ENCODE results near the gene NME3. TPM values are rescaled to one million over a fixed set of nuclear protein-coding genes. Genes with fewer than 3 reads are reported as not detected.
A peak's percentile ranks its signal among the peaks of the same experiment; 100 is the strongest.

Gene NME3
- total RNA-seq, 1 experiment from 2014 or later, result 66.9 TPM

DNA sequence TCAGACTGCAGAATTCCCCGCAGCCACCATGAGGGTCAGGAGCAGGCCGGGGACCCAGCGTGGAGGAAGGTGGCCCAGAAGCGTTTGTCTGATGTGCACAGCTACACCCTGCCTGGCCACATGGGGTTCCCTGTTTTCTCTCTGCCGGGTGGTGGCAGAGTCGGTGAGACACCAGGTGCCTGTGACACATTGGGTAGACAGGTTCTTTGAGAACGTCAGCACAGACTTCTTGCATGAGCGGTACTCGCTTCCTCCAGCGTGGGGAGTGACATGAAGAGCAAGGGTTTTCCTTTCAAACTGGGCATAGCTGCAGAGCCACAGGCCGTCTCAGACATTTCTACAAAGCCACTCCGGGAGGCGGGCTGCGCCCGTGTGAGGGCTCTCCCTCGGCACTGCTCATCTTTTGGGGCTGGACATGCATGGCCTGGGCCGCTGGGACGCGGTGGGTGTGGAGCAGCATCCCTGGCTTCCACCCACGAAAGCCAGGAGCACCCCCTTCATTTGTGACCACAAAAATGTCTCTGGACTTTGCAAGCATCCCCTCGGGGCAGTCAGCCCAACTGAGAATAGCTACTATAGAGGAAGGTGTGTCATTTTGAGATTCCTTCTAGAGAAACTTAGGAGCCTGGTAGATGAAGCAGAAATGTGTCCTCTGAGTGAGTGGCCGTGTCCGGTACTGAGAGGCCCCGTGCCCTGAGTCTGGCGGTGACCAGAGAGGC, 26.0 kb downstream of the NME3 start:
- DNase-seq (peak; percentile 36), ATAC-seq (peak; percentile 53)
- no peak overlapping the region for H2AFZ ChIP-seq (ENCODE audit: low read length)
- 0 out of 2 replicates have a peak overlapping the region, but pooled peaks have one; percentile 5 for H3K27ac ChIP-seq (ENCODE audit: low read length)
- intact Hi-C loops (cut with micrococcal nuclease), result no loop called here
- no peak overlapping the region for H3K9ac ChIP-seq (ENCODE audit: low read length)
- no peaks in the 10 kb centered on the region for H3K9me3 ChIP-seq (ENCODE audit: low read length)
- no peaks in the 10 kb centered on the region for H4K20me1 ChIP-seq (ENCODE audit: low read length)
- ChIA-PET CTCF (no interaction called here), POLR2A (ENCODE audit: unreplicated experiment) (no interaction called here)
- no peak overlapping the region for H3K4me3 ChIP-seq (ENCODE audit: low read length)
- no peak overlapping the region for H3K4me2 ChIP-seq (ENCODE audit: low read length)
- no peaks in the 10 kb centered on the region for H3K36me3 ChIP-seq (ENCODE audit: low read depth, low read length)
- H3K27me3 ChIP-seq (ENCODE audit: low read length), result no peaks in the 10 kb centered on the region
- H3K9me2 ChIP-seq (replicated peaks; ENCODE audit: low read length), result no peaks in the 10 kb centered on the region
- H3K4me1 ChIP-seq (ENCODE audit: insufficient read depth, low read length), result no peaks in the 10 kb centered on the region
- no TSS peak for BruUV-seq (replicated peaks)
- TF ChIP-seq EZH2phosphoT487 (IDR thresholded peaks at IDR 0.05; ENCODE audit: borderline replicate concordance, low read length), result no peak
- TF ChIP-seq, protein P1, sequence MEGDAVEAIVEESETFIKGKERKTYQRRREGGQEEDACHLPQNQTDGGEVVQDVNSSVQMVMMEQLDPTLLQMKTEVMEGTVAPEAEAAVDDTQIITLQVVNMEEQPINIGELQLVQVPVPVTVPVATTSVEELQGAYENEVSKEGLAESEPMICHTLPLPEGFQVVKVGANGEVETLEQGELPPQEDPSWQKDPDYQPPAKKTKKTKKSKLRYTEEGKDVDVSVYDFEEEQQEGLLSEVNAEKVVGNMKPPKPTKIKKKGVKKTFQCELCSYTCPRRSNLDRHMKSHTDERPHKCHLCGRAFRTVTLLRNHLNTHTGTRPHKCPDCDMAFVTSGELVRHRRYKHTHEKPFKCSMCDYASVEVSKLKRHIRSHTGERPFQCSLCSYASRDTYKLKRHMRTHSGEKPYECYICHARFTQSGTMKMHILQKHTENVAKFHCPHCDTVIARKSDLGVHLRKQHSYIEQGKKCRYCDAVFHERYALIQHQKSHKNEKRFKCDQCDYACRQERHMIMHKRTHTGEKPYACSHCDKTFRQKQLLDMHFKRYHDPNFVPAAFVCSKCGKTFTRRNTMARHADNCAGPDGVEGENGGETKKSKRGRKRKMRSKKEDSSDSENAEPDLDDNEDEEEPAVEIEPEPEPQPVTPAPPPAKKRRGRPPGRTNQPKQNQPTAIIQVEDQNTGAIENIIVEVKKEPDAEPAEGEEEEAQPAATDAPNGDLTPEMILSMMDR (conservative IDR thresholded peaks at IDR 0.05; ENCODE audit: low read depth, low read length), result no peak
- no peak for TF ChIP-seq EZH2 (IDR thresholded peaks at IDR 0.05; ENCODE audit: low read length, unreplicated experiment)
- H3K79me2 ChIP-seq (ENCODE audit: low read length), result no peaks in the 10 kb centered on the region
- no peaks in the 10 kb centered on the region for H3F3A ChIP-seq (ENCODE audit: low read length, unreplicated experiment)

DNA sequence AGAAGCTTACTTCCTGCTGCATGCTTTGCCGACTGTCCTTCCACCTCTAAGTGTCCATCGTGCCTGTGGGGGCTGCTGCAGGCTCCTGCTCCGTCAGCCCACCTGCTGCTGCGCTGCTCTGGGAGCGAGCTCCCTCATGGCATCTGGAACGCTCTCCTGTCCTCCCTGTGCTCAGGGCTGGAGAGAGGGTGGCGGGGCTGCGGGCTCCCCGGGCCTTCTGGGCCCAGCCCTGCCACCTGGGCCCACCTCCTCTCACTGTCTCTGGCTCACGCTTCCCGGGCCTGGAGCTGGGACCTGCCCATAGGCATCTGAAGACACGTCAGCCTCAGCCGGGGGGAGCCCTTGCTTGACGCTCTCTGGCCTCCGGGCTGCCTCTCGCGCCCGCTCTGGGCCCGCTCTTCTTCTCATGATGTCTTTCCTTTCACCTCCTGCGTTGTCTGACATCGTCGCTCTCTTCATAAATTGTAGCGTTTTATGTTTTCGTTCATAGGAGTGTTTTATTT, 27.0 kb downstream of the NME3 start:
- Histone ChIP-seq H4K20me1 (ENCODE audit: low read length) (no peaks in the 10 kb centered on the region), H3K9me3 (ENCODE audit: low read length) (no peaks in the 10 kb centered on the region), H3K9ac (ENCODE audit: low read length) (no peak overlapping the region), H3K4me2 (ENCODE audit: low read length) (no peak overlapping the region), H3K4me3 (ENCODE audit: low read length) (no peak overlapping the region), H3K36me3 (ENCODE audit: low read depth, low read length) (no peaks in the 10 kb centered on the region), H3K4me1 (ENCODE audit: insufficient read depth, low read length) (no peaks in the 10 kb centered on the region), H3K79me2 (ENCODE audit: low read length) (no peaks in the 10 kb centered on the region), H3K27ac (ENCODE audit: low read length) (no peak overlapping the region), H3F3A (ENCODE audit: low read length, unreplicated experiment) (no peaks in the 10 kb centered on the region), H3K27me3 (ENCODE audit: low read length) (no peaks in the 10 kb centered on the region), H2AFZ (ENCODE audit: low read length) (no peak overlapping the region), H3K9me2 (replicated peaks; ENCODE audit: low read length) (no peaks in the 10 kb centered on the region)
- intact Hi-C loops (cut with micrococcal nuclease), result no loop called here
- ATAC-seq, result no peak
- BruUV-seq (replicated peaks), result no TSS peak
- CTCF ChIA-PET, result no interaction called here
- DNase-seq, result no peak
- POLR2A ChIA-PET (ENCODE audit: unreplicated experiment), result no interaction called here
- TF ChIP-seq, protein P1 (conservative IDR thresholded peaks at IDR 0.05; ENCODE audit: low read depth, low read length), result no peak
- no peak for TF ChIP-seq EZH2phosphoT487 (IDR thresholded peaks at IDR 0.05; ENCODE audit: borderline replicate concordance, low read length)
- TF ChIP-seq EZH2 (IDR thresholded peaks at IDR 0.05; ENCODE audit: low read length, unreplicated experiment), result no peak
